NB4 (cell line): Measurements from ENCODE around the gene GABRR3.

Experiments
- DNase-seq: peaks from one replicate; pipeline ENCODE4 v3.0.0; 2010; ENCODE audit warnings: low read depth
- H3K4me3 ChIP-seq: one replicate; pipeline ENCODE4 v1.5.1; 2011; ENCODE audit warnings: mild to moderate bottlenecking, low read depth, low read length, moderate library complexity
- MYC ChIP-seq: IDR thresholded peaks from 2 replicates; pipeline ENCODE4 v1.6.1; 2011; ENCODE audit warnings: low read depth, low read length
- POLR2A ChIP-seq: IDR thresholded peaks from 2 replicates; pipeline ENCODE4 v1.6.1; 2011; ENCODE audit warnings: mild to moderate bottlenecking; ENCODE audit not compliant: insufficient read length; ENCODE audit errors: extremely low read depth
- TF ChIP-seq, protein P1 (sequence below): IDR thresholded peaks from one replicate; pipeline ENCODE4 v1.5.1; 2012; ENCODE audit warnings: low read depth, low read length
- TF ChIP-seq, protein P2 (sequence below): IDR thresholded peaks from 2 replicates; pipeline ENCODE4 v1.6.1; 2011; ENCODE audit warnings: low read depth, low read length

Gene GABRR3

DNA sequence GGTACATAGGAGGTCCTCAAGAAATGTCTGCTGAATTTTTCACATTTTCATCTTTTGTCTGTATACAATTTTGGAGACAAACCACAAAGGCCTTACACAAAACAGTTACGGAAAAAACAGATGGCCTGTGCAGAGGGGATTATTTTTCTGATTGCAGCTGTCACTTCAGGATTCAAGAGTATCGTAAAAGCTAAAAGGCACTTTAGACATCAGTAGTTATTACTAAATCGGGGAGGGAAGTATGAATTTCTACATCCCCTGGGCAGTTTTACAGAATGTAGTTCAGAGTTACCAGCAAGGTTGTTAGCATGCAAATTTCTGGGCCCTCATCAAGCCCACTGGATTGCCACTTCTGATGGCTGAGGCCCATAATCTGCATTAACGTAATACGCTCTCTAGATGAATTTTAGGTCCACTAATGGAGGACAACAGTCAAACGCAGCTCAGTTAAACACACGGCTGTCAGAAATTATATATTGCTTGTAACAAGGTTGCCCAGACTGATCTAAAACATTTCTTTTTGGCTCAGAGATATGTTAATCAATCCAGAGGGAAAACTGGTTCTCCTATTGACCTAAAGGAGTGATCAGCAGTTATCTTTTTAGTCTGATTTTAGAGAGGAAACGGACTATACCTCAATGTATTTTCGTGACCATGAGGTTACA, 64.0 kb downstream of the GABRR3 start:
- TF ChIP-seq POLR2A (no peak), MYC (no peak)
- TF ChIP-seq, protein P1, sequence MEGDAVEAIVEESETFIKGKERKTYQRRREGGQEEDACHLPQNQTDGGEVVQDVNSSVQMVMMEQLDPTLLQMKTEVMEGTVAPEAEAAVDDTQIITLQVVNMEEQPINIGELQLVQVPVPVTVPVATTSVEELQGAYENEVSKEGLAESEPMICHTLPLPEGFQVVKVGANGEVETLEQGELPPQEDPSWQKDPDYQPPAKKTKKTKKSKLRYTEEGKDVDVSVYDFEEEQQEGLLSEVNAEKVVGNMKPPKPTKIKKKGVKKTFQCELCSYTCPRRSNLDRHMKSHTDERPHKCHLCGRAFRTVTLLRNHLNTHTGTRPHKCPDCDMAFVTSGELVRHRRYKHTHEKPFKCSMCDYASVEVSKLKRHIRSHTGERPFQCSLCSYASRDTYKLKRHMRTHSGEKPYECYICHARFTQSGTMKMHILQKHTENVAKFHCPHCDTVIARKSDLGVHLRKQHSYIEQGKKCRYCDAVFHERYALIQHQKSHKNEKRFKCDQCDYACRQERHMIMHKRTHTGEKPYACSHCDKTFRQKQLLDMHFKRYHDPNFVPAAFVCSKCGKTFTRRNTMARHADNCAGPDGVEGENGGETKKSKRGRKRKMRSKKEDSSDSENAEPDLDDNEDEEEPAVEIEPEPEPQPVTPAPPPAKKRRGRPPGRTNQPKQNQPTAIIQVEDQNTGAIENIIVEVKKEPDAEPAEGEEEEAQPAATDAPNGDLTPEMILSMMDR: no peak
- TF ChIP-seq, protein P2, sequence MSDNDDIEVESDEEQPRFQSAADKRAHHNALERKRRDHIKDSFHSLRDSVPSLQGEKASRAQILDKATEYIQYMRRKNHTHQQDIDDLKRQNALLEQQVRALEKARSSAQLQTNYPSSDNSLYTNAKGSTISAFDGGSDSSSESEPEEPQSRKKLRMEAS: no peak
- H3K4me3 ChIP-seq: peak overlapping the region; percentile 76
- peak; percentile 25 for DNase-seq

DNA sequence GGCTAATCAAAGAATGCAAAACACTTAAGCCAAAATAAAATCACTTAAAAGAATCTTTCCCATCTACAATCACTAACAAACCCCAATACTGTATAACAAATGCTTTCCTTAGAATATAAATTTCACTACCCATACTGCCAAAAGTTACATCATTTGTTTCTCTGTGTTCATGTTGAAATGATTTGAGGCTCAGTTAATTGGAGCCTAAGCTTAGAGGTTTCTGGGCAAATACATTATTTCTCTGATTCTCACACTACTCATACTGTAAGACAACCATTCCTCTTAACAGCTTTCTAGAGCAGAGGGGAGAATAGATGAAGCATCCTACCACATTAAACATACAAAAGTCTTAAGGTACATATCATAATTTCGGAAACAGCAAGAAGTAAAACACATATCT, 65.0 kb downstream of the GABRR3 start:
- no peak for DNase-seq
- TF ChIP-seq MYC: no peak
- TF ChIP-seq POLR2A: no peak
- TF ChIP-seq, protein P1: no peak
- TF ChIP-seq, protein P2: no peak
- no peak overlapping the region for H3K4me3 ChIP-seq

DNA sequence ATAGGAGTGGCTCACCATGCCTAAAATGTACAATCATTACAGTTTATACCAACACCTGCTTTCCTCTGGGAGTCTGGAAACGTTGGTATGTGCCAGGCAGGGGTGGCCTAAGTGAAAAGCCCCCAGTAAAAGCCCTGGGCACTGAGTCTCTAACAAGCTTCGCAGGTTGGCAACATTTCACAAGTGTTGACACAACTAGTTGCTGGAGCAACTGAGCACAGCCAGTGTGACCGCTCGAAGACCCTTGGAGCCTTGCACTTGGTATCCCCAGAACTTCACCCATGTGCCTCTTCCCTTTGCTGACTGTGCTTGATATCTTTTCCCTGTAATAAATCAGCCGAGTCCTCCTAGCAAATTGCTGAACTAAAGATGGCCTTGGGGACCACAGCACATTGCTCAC, 65.6 kb downstream of the GABRR3 start:
- no peak for DNase-seq
- TF ChIP-seq POLR2A (no peak), MYC (no peak)
- TF ChIP-seq, protein P2: no peak
- TF ChIP-seq, protein P1: no peak
- no peak overlapping the region for H3K4me3 ChIP-seq

DNA sequence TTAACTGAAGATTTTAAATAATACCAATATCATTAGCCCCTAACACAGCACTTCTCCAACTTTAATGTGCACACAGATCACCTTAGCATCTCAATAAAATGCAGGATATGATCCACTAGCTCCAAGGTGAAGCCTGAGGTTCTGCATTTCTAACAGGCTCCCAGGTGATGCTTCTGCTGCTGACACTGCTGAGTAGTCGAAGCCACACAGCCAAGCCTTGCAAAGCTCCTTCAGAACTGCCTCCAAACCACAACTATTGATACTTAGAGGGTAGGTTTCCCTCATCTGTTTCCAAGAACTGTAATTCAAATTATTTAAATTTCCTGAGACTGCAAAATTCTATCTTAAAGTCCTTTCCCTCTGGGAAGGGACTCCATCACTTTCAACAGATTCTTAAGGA, 66.7 kb downstream of the GABRR3 start:
- no peak for DNase-seq
- no peak overlapping the region for H3K4me3 ChIP-seq
- TF ChIP-seq, protein P1: no peak
- TF ChIP-seq POLR2A (no peak), MYC (no peak)
- TF ChIP-seq, protein P2: no peak

DNA sequence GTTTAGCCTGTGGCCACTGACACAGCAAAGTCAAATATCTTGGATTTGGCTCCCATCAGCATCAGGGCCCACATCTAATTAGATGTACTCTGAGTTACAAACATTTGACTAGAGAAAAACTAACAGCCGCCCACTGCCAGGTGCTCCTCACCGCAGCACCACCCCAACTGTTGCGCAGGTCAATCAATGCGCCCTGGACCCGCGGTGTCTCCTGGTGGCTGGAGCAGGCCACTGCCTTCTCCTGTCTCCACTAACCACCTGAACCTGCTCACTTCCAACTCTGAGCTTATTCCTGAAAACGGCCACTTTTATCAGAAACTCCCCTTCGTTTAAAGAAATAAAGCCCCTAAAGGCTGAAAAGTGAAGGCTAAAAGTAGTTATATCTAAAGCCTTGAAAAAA, 67.1 kb downstream of the GABRR3 start:
- H3K4me3 ChIP-seq: no peak overlapping the region
- TF ChIP-seq POLR2A (no peak), MYC (no peak)
- TF ChIP-seq, protein P1: no peak
- TF ChIP-seq, protein P2: no peak

More for the DNA sequence above, 67.1 kb downstream of the GABRR3 start:
- no peak for DNase-seq
